ENCODE results near the gene KIRREL2.
"Not testable (repeated sequence)": the region's sequence is repeated elsewhere in the genome, so short reads cannot be mapped to it uniquely, and the experiment has no call there.

KIRREL2 gene

GRCh38 chr19:35895911-35896642 lies 39.4 kb downstream of the KIRREL2 start:
- DNase-seq (ENCODE audit: extremely low read depth in 1 of 2, low read depth in 1 of 2) = no peak

- no peak for DNase-seq (ENCODE audit: extremely low read depth in 1 of 2, low read depth in 1 of 2)
Measured at GRCh38 chr19:35896643-35897040, 39.9 kb downstream of the KIRREL2 start.

GRCh38 chr19:35897706-35898451 lies 41.2 kb downstream of the KIRREL2 start:
- DNase-seq (ENCODE audit: extremely low read depth in 1 of 2, low read depth in 1 of 2) = no peak

GRCh38 chr19:35898499-35898809 lies 41.7 kb downstream of the KIRREL2 start:
- no peak for DNase-seq (ENCODE audit: extremely low read depth in 1 of 2, low read depth in 1 of 2)

- DNase-seq (ENCODE audit: extremely low read depth in 1 of 2, low read depth in 1 of 2) = peak; percentile 78 to 80
Measured at GRCh38 chr19:35899547-35900214, 43.0 kb downstream of the KIRREL2 start.

GRCh38 chr19:35901055-35901644 lies 44.4 kb downstream of the KIRREL2 start:
- DNase-seq (ENCODE audit: extremely low read depth in 1 of 2, low read depth in 1 of 2) = no peak

GRCh38 chr19:35901854-35902661 lies 45.3 kb downstream of the KIRREL2 start, which contains the start of gene HCST:
HCST (plus strand) TSS chr19:35902529; CDS start chr19:35902594, 65 bp downstream.
- peak in 1 of 2 donors; percentile 25 for DNase-seq (ENCODE audit: extremely low read depth in 1 of 2, low read depth in 1 of 2)

GRCh38 chr19:35902870-35903475 lies 46.3 kb downstream of the KIRREL2 start:
- no peak for DNase-seq (ENCODE audit: extremely low read depth in 1 of 2, low read depth in 1 of 2)

- DNase-seq (ENCODE audit: extremely low read depth in 1 of 2, low read depth in 1 of 2) = peak; percentile 78 to 92
Measured at GRCh38 chr19:35903550-35904179, 47.0 kb downstream of the KIRREL2 start.

- DNase-seq (ENCODE audit: extremely low read depth in 1 of 2, low read depth in 1 of 2) = no peak
Measured at GRCh38 chr19:35904311-35905068, 47.8 kb downstream of the KIRREL2 start.

- DNase-seq (ENCODE audit: extremely low read depth in 1 of 2, low read depth in 1 of 2) = no peak
Measured at GRCh38 chr19:35905178-35905727, 48.5 kb downstream of the KIRREL2 start.

GRCh38 chr19:35907377-35907745 lies 50.6 kb downstream of the KIRREL2 start:
- no peak for DNase-seq (ENCODE audit: extremely low read depth in 1 of 2, low read depth in 1 of 2)

GRCh38 chr19:35908010-35908441 lies 51.3 kb downstream of the KIRREL2 start, which contains the start of gene TYROBP:
TYROBP (minus strand) TSS chr19:35908295; CDS start chr19:35908228, 67 bp downstream.
- no peak for DNase-seq (ENCODE audit: extremely low read depth in 1 of 2, low read depth in 1 of 2)

GRCh38 chr19:35908973-35909683 lies 52.4 kb downstream of the KIRREL2 start:
- no peak for DNase-seq (ENCODE audit: extremely low read depth in 1 of 2, low read depth in 1 of 2)

GRCh38 chr19:35909684-35910035 lies 52.9 kb downstream of the KIRREL2 start:
- DNase-seq (ENCODE audit: extremely low read depth in 1 of 2, low read depth in 1 of 2) = no peak

GRCh38 chr19:35910355-35910754 lies 53.6 kb downstream of the KIRREL2 start:
- not testable (repeated sequence) for DNase-seq (ENCODE audit: extremely low read depth in 1 of 2, low read depth in 1 of 2)

- DNase-seq (ENCODE audit: extremely low read depth in 1 of 2, low read depth in 1 of 2) = no peak
Measured at GRCh38 chr19:35911173-35911572, 54.5 kb downstream of the KIRREL2 start.

- DNase-seq (ENCODE audit: extremely low read depth in 1 of 2, low read depth in 1 of 2) = peak in 1 of 2 donors; percentile 15
Measured at GRCh38 chr19:35911790-35912189, 55.1 kb downstream of the KIRREL2 start.

Measured in stimulated activated CD8-positive, alpha-beta memory T cell treated with anti-CD3 and anti-CD28 coated beads, Interleukin-7, amount 100 ng/mL, for 48 hours (primary cell).